Measurements from ENCODE around the gene WNT5B. TPM values are rescaled to one million over a fixed set of nuclear protein-coding genes. Genes with fewer than 3 reads are reported as not detected.

The WNT5B gene
- total RNA-seq, 1 donor from 2014 or later, result 11.3 TPM

- TF ChIP-seq, protein P1, sequence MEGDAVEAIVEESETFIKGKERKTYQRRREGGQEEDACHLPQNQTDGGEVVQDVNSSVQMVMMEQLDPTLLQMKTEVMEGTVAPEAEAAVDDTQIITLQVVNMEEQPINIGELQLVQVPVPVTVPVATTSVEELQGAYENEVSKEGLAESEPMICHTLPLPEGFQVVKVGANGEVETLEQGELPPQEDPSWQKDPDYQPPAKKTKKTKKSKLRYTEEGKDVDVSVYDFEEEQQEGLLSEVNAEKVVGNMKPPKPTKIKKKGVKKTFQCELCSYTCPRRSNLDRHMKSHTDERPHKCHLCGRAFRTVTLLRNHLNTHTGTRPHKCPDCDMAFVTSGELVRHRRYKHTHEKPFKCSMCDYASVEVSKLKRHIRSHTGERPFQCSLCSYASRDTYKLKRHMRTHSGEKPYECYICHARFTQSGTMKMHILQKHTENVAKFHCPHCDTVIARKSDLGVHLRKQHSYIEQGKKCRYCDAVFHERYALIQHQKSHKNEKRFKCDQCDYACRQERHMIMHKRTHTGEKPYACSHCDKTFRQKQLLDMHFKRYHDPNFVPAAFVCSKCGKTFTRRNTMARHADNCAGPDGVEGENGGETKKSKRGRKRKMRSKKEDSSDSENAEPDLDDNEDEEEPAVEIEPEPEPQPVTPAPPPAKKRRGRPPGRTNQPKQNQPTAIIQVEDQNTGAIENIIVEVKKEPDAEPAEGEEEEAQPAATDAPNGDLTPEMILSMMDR (conservative IDR thresholded peaks at IDR 0.05), result no peak
- H3K27me3 Mint-ChIP-seq, result peaks cover 9% of the 10 kb centered on the region
- H3K27ac Mint-ChIP-seq, result no peak overlapping the region
- peaks cover 33% of the 10 kb centered on the region for H3K4me1 Mint-ChIP-seq (ENCODE audit: unreplicated experiment)
- H3K9me3 Mint-ChIP-seq, result no peaks in the 10 kb centered on the region
- H3K4me3 Mint-ChIP-seq, result no peak overlapping the region
- no peak for DNase-seq (ENCODE audit: extremely low spot score, unreplicated experiment)
- no peaks in the 10 kb centered on the region for H3K36me3 Mint-ChIP-seq
Measured at GRCh38 chr12:1608713-1609119, 20.3 kb upstream of the WNT5B start.

- no peaks in the 10 kb centered on the region for H3K9me3 Mint-ChIP-seq
- no peak for DNase-seq (ENCODE audit: extremely low spot score, unreplicated experiment)
- peaks cover 27% of the 10 kb centered on the region for H3K4me1 Mint-ChIP-seq (ENCODE audit: unreplicated experiment)
- H3K27ac Mint-ChIP-seq, result no peak overlapping the region
- peaks cover 3% of the 10 kb centered on the region for H3K36me3 Mint-ChIP-seq
- peaks cover 8% of the 10 kb centered on the region for H3K27me3 Mint-ChIP-seq
- H3K4me3 Mint-ChIP-seq, result no peak overlapping the region
- TF ChIP-seq, protein P1 (conservative IDR thresholded peaks at IDR 0.05), result no peak
Measured at GRCh38 chr12:1610072-1610643, 18.9 kb upstream of the WNT5B start.

DNA sequence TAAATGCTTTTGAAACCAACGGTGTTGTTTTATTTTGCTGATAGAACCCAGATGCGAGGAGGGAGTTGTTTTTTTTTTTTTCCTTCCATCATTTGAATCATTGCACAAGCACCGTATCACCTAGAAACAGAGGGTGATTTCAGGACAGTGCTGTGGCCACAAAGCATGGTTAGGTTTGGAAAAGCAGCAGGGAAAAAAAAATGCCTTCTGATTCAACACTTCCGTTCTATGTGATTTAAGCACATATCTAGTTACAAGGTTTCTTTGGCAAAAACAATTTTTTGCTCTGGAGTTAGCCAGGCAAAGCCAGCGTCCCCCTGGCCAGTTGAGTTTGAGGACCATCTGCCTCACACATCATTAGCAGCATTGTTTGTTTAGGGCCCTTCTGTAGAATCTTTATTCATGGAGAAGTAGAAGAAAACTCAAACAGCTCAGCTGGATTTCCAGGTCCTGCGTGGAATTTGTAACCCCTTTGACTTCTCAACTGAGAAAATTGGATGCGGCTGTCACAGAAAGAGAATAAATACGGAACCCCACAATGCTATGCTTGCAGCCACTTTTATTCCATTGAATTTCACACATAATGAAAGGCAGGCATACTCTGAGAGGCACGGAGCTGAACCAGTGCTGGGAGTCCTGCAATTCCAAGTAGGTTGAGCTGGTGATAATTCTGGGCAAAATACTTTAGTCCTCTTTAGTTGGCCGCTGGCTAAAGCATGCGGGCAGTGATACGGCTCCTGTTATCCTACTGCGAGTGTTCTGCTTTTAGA is 17.0 kb upstream of the WNT5B start:
- Mint-ChIP-seq H3K27ac (no peak overlapping the region), H3K4me3 (peak overlapping the region; percentile 28), H3K9me3 (no peaks in the 10 kb centered on the region), H3K4me1 (ENCODE audit: unreplicated experiment) (peaks cover 13% of the 10 kb centered on the region), H3K27me3 (peaks cover 4% of the 10 kb centered on the region), H3K36me3 (peaks cover 6% of the 10 kb centered on the region)
- TF ChIP-seq, protein P1 (conservative IDR thresholded peaks at IDR 0.05), result no peak
- no peak for DNase-seq (ENCODE audit: extremely low spot score, unreplicated experiment)

- no peaks in the 10 kb centered on the region for H3K9me3 Mint-ChIP-seq
- TF ChIP-seq, protein P1 (conservative IDR thresholded peaks at IDR 0.05), result no peak
- H3K4me1 Mint-ChIP-seq (ENCODE audit: unreplicated experiment), result peaks cover 13% of the 10 kb centered on the region
- H3K27ac Mint-ChIP-seq, result no peak overlapping the region
- peaks cover 6% of the 10 kb centered on the region for H3K36me3 Mint-ChIP-seq
- no peak overlapping the region for H3K4me3 Mint-ChIP-seq
- H3K27me3 Mint-ChIP-seq, result peaks cover 12% of the 10 kb centered on the region
- no peak for DNase-seq (ENCODE audit: extremely low spot score, unreplicated experiment)
Measured at GRCh38 chr12:1613860-1614259, 15.2 kb upstream of the WNT5B start.

- H3K27ac Mint-ChIP-seq, result no peak overlapping the region
- H3K4me1 Mint-ChIP-seq (ENCODE audit: unreplicated experiment), result peaks cover 16% of the 10 kb centered on the region
- peaks cover 6% of the 10 kb centered on the region for H3K36me3 Mint-ChIP-seq
Measured at GRCh38 chr12:1614360-1614759, 14.7 kb upstream of the WNT5B start.

More at GRCh38 chr12:1614360-1614759, 14.7 kb upstream of the WNT5B start:
- H3K27me3 Mint-ChIP-seq, result peaks cover 15% of the 10 kb centered on the region
- DNase-seq (ENCODE audit: extremely low spot score, unreplicated experiment), result no peak
- no peaks in the 10 kb centered on the region for H3K9me3 Mint-ChIP-seq
- no peak overlapping the region for H3K4me3 Mint-ChIP-seq
- TF ChIP-seq, protein P1 (conservative IDR thresholded peaks at IDR 0.05), result no peak

Data from type B pancreatic cell (in vitro differentiated cells).